GM23338 (cell line): ENCODE data around the gene PTPRO. TPM values are rescaled to one million over a fixed set of nuclear protein-coding genes. Genes with fewer than 3 reads are reported as not detected.

ENCODE experiments used
- ATAC-seq: fragments of 200-7000 bp; cut with Tn5 transposase; 3 replicates; pipeline ENCODE4 v1.9.1; 2020
- DNase-seq: peaks from one replicate; pipeline ENCODE4 v3.0.0-alpha.2; 2015; ENCODE audit warnings: low spot score
- H2AFZ ChIP-seq: fragments of 200-600 bp; sonication (generic); 2 replicates; pipeline ENCODE4 v1.8.0; 2016; ENCODE audit warnings: antibody characterized with exemption, mild to moderate bottlenecking, moderate library complexity
- H3F3A ChIP-seq: fragments of 200-600 bp; sonication (generic); replicated peaks from 2 replicates; pipeline ENCODE4 v1.8.0; 2017; ENCODE audit warnings: antibody characterized with exemption, mixed run types, low read depth
- H3K27ac ChIP-seq: fragments of 200-600 bp; sonication (generic); 2 replicates; pipeline ENCODE4 v1.6.1; 2016; ENCODE audit warnings: low read depth
- H3K27me3 ChIP-seq: fragments of 200-600 bp; sonication (generic); 2 replicates; pipeline ENCODE4 v1.8.0; 2016; ENCODE audit warnings: mild to moderate bottlenecking, mixed run types, moderate library complexity; ENCODE audit not compliant: insufficient read depth
- H3K36me3 ChIP-seq: fragments of 200-600 bp; sonication (generic); 2 replicates; pipeline ENCODE4 v1.8.0; 2016; ENCODE audit warnings: mild to moderate bottlenecking; ENCODE audit not compliant: insufficient read depth
- H3K4me1 ChIP-seq: fragments of 200-600 bp; sonication (generic); 2 replicates; pipeline ENCODE4 v1.8.0; 2016; ENCODE audit warnings: mild to moderate bottlenecking, moderate library complexity; ENCODE audit not compliant: insufficient read depth
- H3K4me2 ChIP-seq: fragments of 200-600 bp; sonication (generic); 2 replicates; pipeline ENCODE4 v1.7.1; 2017; ENCODE audit warnings: mixed run types
- H3K4me3 ChIP-seq: fragments of 200-600 bp; sonication (generic); 2 replicates; pipeline ENCODE4 v1.6.1; 2016; ENCODE audit warnings: mixed run types
- H3K79me2 ChIP-seq: fragments of 200-600 bp; sonication (generic); replicated peaks from 2 replicates; pipeline ENCODE4 v1.8.0; 2017; ENCODE audit warnings: mild to moderate bottlenecking; ENCODE audit not compliant: insufficient read depth
- H3K9me2 ChIP-seq: fragments of 200-600 bp; sonication (generic); 2 replicates; pipeline ENCODE4 v1.8.0; 2017; ENCODE audit not compliant: insufficient read depth
- H4K20me1 ChIP-seq: fragments of 200-600 bp; sonication (generic); replicated peaks from 2 replicates; pipeline ENCODE4 v1.8.0; 2017; ENCODE audit warnings: mild to moderate bottlenecking; ENCODE audit not compliant: insufficient read depth
- H3K27ac Mint-ChIP-seq: 2 replicates; pipeline ENCODE4 v1.8.0; 2020; ENCODE audit warnings: inconsistent platforms, mild to moderate bottlenecking, moderate library complexity, mixed read lengths
- H3K27me3 Mint-ChIP-seq: 3 replicates; pipeline ENCODE4 v1.8.0; 2022; ENCODE audit warnings: low read depth, mild to moderate bottlenecking, moderate library complexity, mixed read lengths, inconsistent platforms; ENCODE audit not compliant: insufficient read depth, poor library complexity
- H3K36me3 Mint-ChIP-seq: 3 replicates; pipeline ENCODE4 v1.8.0; 2021; ENCODE audit warnings: low read depth, mild to moderate bottlenecking, inconsistent platforms, moderate library complexity, mixed read lengths
- H3K4me1 Mint-ChIP-seq: 3 replicates; pipeline ENCODE4 v1.8.0; 2020; ENCODE audit warnings: mild to moderate bottlenecking, inconsistent platforms, mixed read lengths
- H3K4me3 Mint-ChIP-seq: 3 replicates; pipeline ENCODE4 v1.8.0; 2021; ENCODE audit warnings: moderate library complexity, mild to moderate bottlenecking, inconsistent platforms, mixed read lengths
- H3K9me3 Mint-ChIP-seq: 3 replicates; pipeline ENCODE4 v1.8.0; 2020; ENCODE audit warnings: moderate library complexity, mild to moderate bottlenecking, inconsistent platforms, mixed read lengths
- CREB1 ChIP-seq: fragments of 250-450 bp; sonication (Bioruptor Pico); IDR thresholded peaks from 2 replicates; pipeline ENCODE4 v1.5.0; 2020; ENCODE audit warnings: low read depth, mild to moderate bottlenecking, moderate library complexity
- CTCF ChIP-seq, 2 experiments: fragments of 200-600 bp in 1 of 2; sonication (generic) in 1 of 2; conservative IDR thresholded peaks; 2 replicates each; pipeline versions ENCODE4 v1.5.1 to v1.6.1; 2016 to 2017; ENCODE audit warnings: antibody characterized with exemption in 2 of 2, low read depth in 2 of 2, mild to moderate bottlenecking in 2 of 2, moderate library complexity in 1 of 2
- ETS1 ChIP-seq: IDR thresholded peaks from 2 replicates; pipeline ENCODE4 v1.6.1; 2016; ENCODE audit warnings: antibody characterized with exemption
- EZH2 ChIP-seq: fragments of 200-600 bp; sonication (generic); IDR thresholded peaks from one replicate; pipeline ENCODE4 v1.8.0; 2017; ENCODE audit warnings: antibody characterized with exemption, mild to moderate bottlenecking, low read depth; ENCODE audit not compliant: unreplicated experiment
- EZH2phosphoT487 ChIP-seq: fragments of 200-600 bp; sonication (generic); IDR thresholded peaks from one replicate; pipeline ENCODE4 v1.8.1; 2018; ENCODE audit warnings: antibody characterized with exemption; ENCODE audit not compliant: unreplicated experiment
- JUNB ChIP-seq: IDR thresholded peaks from one replicate; pipeline ENCODE4 v1.6.1; 2016; ENCODE audit warnings: antibody characterized with exemption; ENCODE audit not compliant: unreplicated experiment
- NANOG ChIP-seq: IDR thresholded peaks from 2 replicates; pipeline ENCODE4 v1.6.1; 2016; ENCODE audit warnings: antibody characterized with exemption, borderline replicate concordance
- POLR2AphosphoS5 ChIP-seq: IDR thresholded peaks from 2 replicates; pipeline ENCODE4 v1.6.1; 2016; ENCODE audit warnings: antibody characterized with exemption, low read depth
- REST ChIP-seq: IDR thresholded peaks from one replicate; pipeline ENCODE4 v1.6.1; 2018; ENCODE audit warnings: antibody characterized with exemption; ENCODE audit not compliant: unreplicated experiment
- STAT1 ChIP-seq: IDR thresholded peaks from one replicate; pipeline ENCODE4 v1.6.1; 2016; ENCODE audit warnings: antibody characterized with exemption; ENCODE audit not compliant: unreplicated experiment
- ZNF114 ChIP-seq: fragments of 250-450 bp; sonication (Bioruptor Pico); IDR thresholded peaks from 2 replicates; pipeline ENCODE4 v1.5.0; 2020; ENCODE audit warnings: mild to moderate bottlenecking, moderate library complexity
- ZNF331 ChIP-seq: fragments of 250-450 bp; sonication (Bioruptor Pico); IDR thresholded peaks from 2 replicates; pipeline ENCODE4 v1.5.0; 2020; ENCODE audit warnings: low read depth, mild to moderate bottlenecking, moderate library complexity
- ZNF462 ChIP-seq: fragments of 250-450 bp; sonication (Bioruptor Pico); IDR thresholded peaks from 2 replicates; pipeline ENCODE4 v1.5.0; 2020; ENCODE audit warnings: mild to moderate bottlenecking, moderate library complexity
- polyA plus RNA-seq: library from polyadenylated mRNA; unstranded; fragments of >200 nt; fragmentation: Nextera tagmentation; extraction: Ambion mirVana; gene quantifications from 2 replicates; pipeline ENCODE4 v1.2.1, GENCODE V29; 2016
- total RNA-seq: library from RNA; depleted of rRNA; stranded (reverse); fragments of >200 nt; shearing (Covaris generic); gene quantifications from 2 replicates; pipeline ENCODE4 v1.2.3, GENCODE V29; 2014

PTPRO gene
- total and polyA plus RNA-seq, 2 experiments from 2014 or later, result 1.4 to 1.5 TPM

- no peaks in the 10 kb centered on the region for H3K9me3 Mint-ChIP-seq
- Histone ChIP-seq H3K27ac (no peak overlapping the region), H3F3A (no peaks in the 10 kb centered on the region), H2AFZ (no peak overlapping the region), H3K4me1 (no peaks in the 10 kb centered on the region), H3K36me3 (no peaks in the 10 kb centered on the region), H4K20me1 (no peaks in the 10 kb centered on the region), H3K79me2 (no peaks in the 10 kb centered on the region), H3K27me3 (no peaks in the 10 kb centered on the region), H3K4me2 (no peak overlapping the region), H3K9me2 (no peaks in the 10 kb centered on the region), H3K4me3 (no peak overlapping the region)
- no peak overlapping the region for H3K4me3 Mint-ChIP-seq
- H3K27ac Mint-ChIP-seq, result no peak overlapping the region
- no peak for DNase-seq
- no peaks in the 10 kb centered on the region for H3K36me3 Mint-ChIP-seq
- ATAC-seq, result no peak
- H3K27me3 Mint-ChIP-seq, result no peaks in the 10 kb centered on the region
- peaks cover 7% of the 10 kb centered on the region; the same call in 2 of the 3 replicates for H3K4me1 Mint-ChIP-seq
- TF ChIP-seq REST, result no peak
- no peak for TF ChIP-seq POLR2AphosphoS5
- no peak for TF ChIP-seq ZNF462
- no peak for TF ChIP-seq ZNF331
- TF ChIP-seq JUNB, result no peak
- TF ChIP-seq CREB1 (CRISPR knock-in tag), result no peak
- no peak for TF ChIP-seq CTCF (conservative IDR thresholded peaks at IDR 0.05; ENCODE audit: low read depth in 2 of 2)
- no peak for TF ChIP-seq ZNF114 (CRISPR knock-in tag)
- TF ChIP-seq STAT1, result no peak
- no peak for TF ChIP-seq ETS1
- TF ChIP-seq NANOG, result no peak
- no peak for TF ChIP-seq EZH2
- TF ChIP-seq EZH2phosphoT487, result no peak
Measured at GRCh38 chr12:15280930-15281329, 41.4 kb upstream of the PTPRO start.
